Ovary (tissue), 9 donors: ENCODE results near the gene RNF126. TPM values are rescaled to one million over a fixed set of nuclear protein-coding genes. Genes with fewer than 3 reads are reported as not detected.

Experiments used
- DNase-seq, 5 donors: peaks; one replicate each; pipeline ENCODE4 v3.0.0-alpha.2; 2019 to 2020
- H3K27ac ChIP-seq, 2 donors: fragments of 200-600 bp; one replicate each; pipeline versions ENCODE4 v1.5.1 to v1.8.0; 2019 to 2022
- H3K27me3 ChIP-seq: fragments of 200-600 bp; one replicate; pipeline ENCODE4 v1.8.0; 2022
- H3K36me3 ChIP-seq: fragments of 200-600 bp; sonication (generic); one replicate; pipeline ENCODE4 v1.5.1; 2019
- H3K4me1 ChIP-seq: one replicate; pipeline ENCODE4 v1.8.1; 2013; ENCODE audit warnings: mild to moderate bottlenecking, moderate library complexity; ENCODE audit not compliant: insufficient read depth
- H3K4me3 ChIP-seq: fragments of 200-600 bp; sonication (generic); one replicate; pipeline ENCODE4 v1.5.1; 2017
- H3K9me3 ChIP-seq, 2 donors: fragments of 200-600 bp in 1 of 2; sonication (generic) in 1 of 2; one replicate each; pipeline versions ENCODE4 v1.5.1 to v1.8.1; 2013 to 2019; ENCODE audit warnings: mild to moderate bottlenecking in 1 of 2, moderate library complexity in 1 of 2
- EP300 ChIP-seq: sonication (generic); formaldehyde crosslinking; IDR thresholded peaks from one replicate; pipeline ENCODE4 v1.6.1; 2017; ENCODE audit warnings: antibody characterized with exemption
- POLR2A ChIP-seq: fragments of 450-650 bp; IDR thresholded peaks from one replicate; pipeline ENCODE4 v1.6.1; 2017; ENCODE audit warnings: antibody characterized with exemption, mild to moderate bottlenecking, moderate library complexity
- WGBS, 3 donors: extraction: QIAGEN DNeasy Blood & Tissue Kit in 1 of 3; methylation state at CpG; one replicate each; pipeline versions ENCODE4 v1.1.5 to v1.1.7; 2013 to 2017; 5-methylcytosine and 5-hydroxymethylcytosine counted together
- intact Hi-C, 4 donors: fragments of 100-400 bp; cut with DNase I; formaldehyde crosslinking; loops; one replicate each; pipeline versions ENCODE4 v1.11.0 to v1.15.1; 2022 to 2023
- polyA plus RNA-seq, 2 donors: library from polyadenylated mRNA; stranded (reverse); fragments of 200-250 nt in 1 of 2; fragments of 350-450 nt in 1 of 2; fragmentation: Illumina TruSeq in 1 of 2; extraction: RNeasy Lipid Tissue Mini Kit (QIAGEN cat#74804) in 1 of 2; gene quantifications; one replicate each; pipeline ENCODE4 v1.2.3, GENCODE V29; 2013 to 2014
- total RNA-seq, 7 donors: library from RNA; depleted of rRNA in 2 of 7; stranded (reverse); fragments of >200 nt in 2 of 7; fragmentation: NEBNext Ultra II Directional in 3 of 7; extraction: Animal tissue kit (Norgen Biotek cat#: 25700) in 3 of 7; gene quantifications; one replicate each; pipeline versions ENCODE4 v1.1.0 to v1.2.4, GENCODE V29; 2016 to 2023
- TF ChIP-seq, protein P1 (sequence below), 3 donors: fragments of 450-650 bp in 2 of 3; fragments of 200-600 bp in 1 of 3; IDR thresholded peaks; one replicate each; pipeline versions ENCODE4 v1.5.1 to v1.8.0; 2016 to 2022; ENCODE audit warnings: antibody characterized with exemption in 3 of 3, mild to moderate bottlenecking in 1 of 3
- donor health status: DM: no; HTN: no; CAD: no; lungs with moderate emphysema.
- donor health status: DM: no; HTN: no; CAD: no.
- donor health status: Bipolar disorder and iron deficiency.
- donor health status: DM: yes; HTN: yes; CAD: no.
- donor health status: DM: no; HTN: no; CAD: no.
- donor health status: DM: yes; HTN: yes; CAD: no.

Gene RNF126
- total and polyA plus RNA-seq, 9 donors = 1.5 to 52.2 (median 32.2) TPM

DNA sequence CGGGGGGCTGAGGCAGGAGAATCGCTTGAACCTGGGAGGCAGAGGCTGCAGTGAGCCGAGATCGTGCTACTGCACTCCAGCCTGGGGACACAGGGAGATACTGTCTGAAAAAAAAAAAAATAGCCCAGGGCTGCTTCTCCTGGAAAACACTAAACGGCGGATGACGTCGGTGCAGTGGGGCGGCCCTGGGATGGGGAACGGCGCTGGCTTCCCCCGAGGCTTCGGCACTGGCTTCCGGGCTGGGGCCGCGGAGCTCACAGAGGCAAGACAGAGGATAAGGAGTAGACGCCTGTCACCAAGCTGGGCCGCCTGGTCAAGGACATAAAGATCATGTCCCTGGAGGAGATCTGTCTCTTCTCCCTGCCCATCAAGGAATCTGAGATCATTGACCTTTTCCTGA is 27.2 kb upstream of the RNF126 start:
- H3K27ac ChIP-seq = no peak overlapping the region
- no peak for DNase-seq
- intact Hi-C loops = no loop called here
- H3K4me3 ChIP-seq = no peak overlapping the region
- H3K4me1 ChIP-seq = no peaks in the 10 kb centered on the region
- TF ChIP-seq POLR2A (no peak), EP300 (no peak)
- TF ChIP-seq, protein P1, sequence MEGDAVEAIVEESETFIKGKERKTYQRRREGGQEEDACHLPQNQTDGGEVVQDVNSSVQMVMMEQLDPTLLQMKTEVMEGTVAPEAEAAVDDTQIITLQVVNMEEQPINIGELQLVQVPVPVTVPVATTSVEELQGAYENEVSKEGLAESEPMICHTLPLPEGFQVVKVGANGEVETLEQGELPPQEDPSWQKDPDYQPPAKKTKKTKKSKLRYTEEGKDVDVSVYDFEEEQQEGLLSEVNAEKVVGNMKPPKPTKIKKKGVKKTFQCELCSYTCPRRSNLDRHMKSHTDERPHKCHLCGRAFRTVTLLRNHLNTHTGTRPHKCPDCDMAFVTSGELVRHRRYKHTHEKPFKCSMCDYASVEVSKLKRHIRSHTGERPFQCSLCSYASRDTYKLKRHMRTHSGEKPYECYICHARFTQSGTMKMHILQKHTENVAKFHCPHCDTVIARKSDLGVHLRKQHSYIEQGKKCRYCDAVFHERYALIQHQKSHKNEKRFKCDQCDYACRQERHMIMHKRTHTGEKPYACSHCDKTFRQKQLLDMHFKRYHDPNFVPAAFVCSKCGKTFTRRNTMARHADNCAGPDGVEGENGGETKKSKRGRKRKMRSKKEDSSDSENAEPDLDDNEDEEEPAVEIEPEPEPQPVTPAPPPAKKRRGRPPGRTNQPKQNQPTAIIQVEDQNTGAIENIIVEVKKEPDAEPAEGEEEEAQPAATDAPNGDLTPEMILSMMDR (IDR thresholded peaks at IDR 0.05) = no peak
- no peaks in the 10 kb centered on the region for H3K36me3 ChIP-seq
- no peaks in the 10 kb centered on the region for H3K9me3 ChIP-seq
- no peaks in the 10 kb centered on the region for H3K27me3 ChIP-seq
- 61 to 71% (median 62%) methylated on average over 18 of the region's 18 CpGs for WGBS, 3 donors

DNA sequence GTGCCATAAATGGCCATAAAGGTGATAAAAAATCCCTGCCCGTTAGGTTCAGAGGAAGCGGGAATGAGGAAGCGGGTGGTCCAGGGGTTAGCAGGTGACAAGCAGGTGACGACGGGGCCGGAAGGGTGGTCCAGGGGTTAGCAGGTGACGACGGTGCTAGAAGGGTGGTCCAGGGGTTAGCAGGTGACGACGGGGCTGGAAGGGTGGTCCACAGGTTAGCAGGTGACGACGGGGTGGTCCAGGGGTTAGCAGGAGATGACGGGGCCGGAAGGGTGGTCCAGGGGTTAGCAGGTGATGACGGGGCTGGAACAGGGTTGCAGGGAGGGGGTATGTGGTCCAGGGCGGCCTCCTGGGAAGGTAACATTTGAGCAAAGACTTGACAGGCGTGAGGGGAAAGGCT is 26.0 kb upstream of the RNF126 start:
- intact Hi-C loops = no loop called here
- DNase-seq = no peak
- no peak overlapping the region for H3K27ac ChIP-seq
- H3K36me3 ChIP-seq = no peaks in the 10 kb centered on the region
- no peak for TF ChIP-seq EP300
- TF ChIP-seq POLR2A = no peak
- TF ChIP-seq, protein P1 (IDR thresholded peaks at IDR 0.05) = no peak
- 84 to 94% (median 93%) methylated on average over 17 of the region's 17 CpGs for WGBS, 3 donors
- no peaks in the 10 kb centered on the region for H3K9me3 ChIP-seq
- H3K4me3 ChIP-seq = no peak overlapping the region
- no peaks in the 10 kb centered on the region for H3K4me1 ChIP-seq
- H3K27me3 ChIP-seq = no peaks in the 10 kb centered on the region

DNA sequence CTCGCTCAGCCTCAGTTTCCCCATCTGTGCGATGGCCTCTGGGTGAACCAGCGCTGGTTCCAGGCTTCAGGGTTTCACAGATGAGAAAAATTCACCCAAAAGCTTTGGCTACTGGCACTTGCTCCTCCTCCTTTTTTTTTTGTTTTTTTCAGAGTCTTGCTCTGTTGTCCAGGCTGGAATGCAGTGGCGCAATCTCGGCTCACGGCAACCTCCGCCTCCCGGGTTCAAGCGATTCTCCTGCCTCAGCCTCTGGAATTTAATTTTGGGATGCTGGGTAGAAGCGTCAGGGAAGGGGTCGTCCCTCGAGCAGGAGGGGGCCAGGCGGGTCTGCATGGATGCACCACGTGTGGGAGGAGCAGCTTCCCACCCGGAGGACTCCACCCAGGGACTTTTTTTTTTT is 25.2 kb upstream of the RNF126 start:
- Histone ChIP-seq H3K36me3 (no peaks in the 10 kb centered on the region), H3K27me3 (no peaks in the 10 kb centered on the region), H3K4me1 (no peaks in the 10 kb centered on the region), H3K9me3 (no peaks in the 10 kb centered on the region), H3K27ac (no peak overlapping the region), H3K4me3 (no peak overlapping the region)
- no peak for DNase-seq
- no peak for TF ChIP-seq EP300
- TF ChIP-seq, protein P1 (IDR thresholded peaks at IDR 0.05) = no peak
- no peak for TF ChIP-seq POLR2A
- intact Hi-C loops = no loop called here
- 37 to 60% (median 49%) methylated on average over 15 of the region's 15 CpGs for WGBS, 3 donors

DNA sequence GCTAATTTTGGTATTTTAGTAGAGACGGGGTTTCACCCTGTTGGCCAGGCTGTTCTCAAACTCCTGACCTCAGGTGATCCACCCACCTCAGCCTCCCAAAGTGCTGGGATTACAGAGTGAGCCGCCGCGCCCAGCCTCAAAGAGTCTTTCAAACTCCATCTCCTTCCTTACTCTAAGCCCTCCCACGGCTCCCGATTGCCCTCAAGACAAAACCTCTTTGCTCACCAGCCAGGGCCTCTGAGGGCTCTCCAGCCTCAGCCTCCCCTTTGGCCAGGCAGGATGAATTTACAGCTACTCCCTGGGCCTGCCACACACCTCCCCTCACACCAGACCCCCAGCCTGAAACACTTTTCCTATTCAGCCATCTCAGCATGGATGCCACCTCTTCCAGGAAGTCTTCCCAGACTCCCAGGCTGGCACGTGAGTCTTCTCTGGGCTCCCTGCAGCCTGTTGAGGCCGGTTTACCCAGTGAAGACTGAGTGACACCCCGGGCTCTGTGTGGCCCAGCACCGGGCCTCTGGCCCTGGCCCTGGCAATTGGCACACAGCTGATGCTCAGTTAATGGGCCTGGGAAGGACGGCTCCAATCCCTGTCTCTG is 24.7 kb upstream of the RNF126 start:
- no peaks in the 10 kb centered on the region for H3K27me3 ChIP-seq
- no peak for DNase-seq
- WGBS, 3 donors = 78 to 84% (median 84%) methylated on average over 11 of the region's 11 CpGs
- no peak overlapping the region for H3K4me3 ChIP-seq
- intact Hi-C loops = no loop called here
- no peaks in the 10 kb centered on the region for H3K9me3 ChIP-seq
- TF ChIP-seq POLR2A (no peak), EP300 (no peak)
- TF ChIP-seq, protein P1 (IDR thresholded peaks at IDR 0.05) = no peak
- H3K4me1 ChIP-seq = no peaks in the 10 kb centered on the region
- no peaks in the 10 kb centered on the region for H3K36me3 ChIP-seq
- H3K27ac ChIP-seq = no peak overlapping the region
